Activated naive CD4-positive, alpha-beta T cell treated with anti-CD3 and anti-CD28 coated beads for 36 hours (primary cell): ENCODE results near the gene PRELID3B. TPM values are rescaled to one million over a fixed set of nuclear protein-coding genes. Genes with fewer than 3 reads are reported as not detected.
A peak's percentile ranks its signal among the peaks of the same experiment; 100 is the strongest.

Experiments
- CTCF ChIA-PET: fragments of 350-600 bp; sonication (Branson Sonifier 250); formaldehyde crosslinking; loops from one replicate; lab custom pipeline; 2021; ENCODE audit warnings: antibody characterized with exemption; lab: Charles Lee
- DNase-seq: peaks from one replicate; pipeline ENCODE4 v3.0.0-alpha.2; 2020
- H3K27ac Mint-ChIP-seq: one replicate; pipeline ENCODE4 v1.8.0; 2021; ENCODE audit warnings: mild to moderate bottlenecking, mixed read lengths
- H3K27me3 Mint-ChIP-seq: one replicate; pipeline ENCODE4 v1.8.0; 2021; ENCODE audit warnings: low read depth, mixed read lengths
- H3K36me3 Mint-ChIP-seq: one replicate; pipeline ENCODE4 v1.8.0; 2021; ENCODE audit warnings: low read depth, mixed read lengths
- H3K4me1 Mint-ChIP-seq: one replicate; pipeline ENCODE4 v1.8.0; 2021; ENCODE audit warnings: low read depth, mixed read lengths
- H3K4me3 Mint-ChIP-seq: one replicate; pipeline ENCODE4 v1.8.0; 2021; ENCODE audit warnings: mild to moderate bottlenecking, moderate library complexity, mixed read lengths
- H3K9me3 Mint-ChIP-seq: one replicate; pipeline ENCODE4 v1.8.0; 2021; ENCODE audit warnings: mixed read lengths
- intact Hi-C: fragments of 100-400 bp; cut with micrococcal nuclease; formaldehyde crosslinking; loops from one replicate; pipeline ENCODE4 v1.15.1; 2023
- total RNA-seq, 2 experiments: library from RNA; stranded (reverse); gene quantifications; one replicate each; pipeline ENCODE4 v1.2.3, GENCODE V29; 2021

PRELID3B gene
- total RNA-seq, 2 experiments from 2014 or later, result 170 to 180 TPM

GRCh38 chr20:59022754-59023153 lies 19.8 kb downstream of the PRELID3B start:
- H3K4me1 Mint-ChIP-seq, result peaks cover 31% of the 10 kb centered on the region
- CTCF ChIA-PET, result interaction anchor here (0.8 kb wide), 1 partner anchor 40 kb away, joined by 4 read pairs; no protein-coding TSS in a partner anchor

GRCh38 chr20:59020938-59021551 lies 21.5 kb downstream of the PRELID3B start:
- DNase-seq, result no peak
- no peaks in the 10 kb centered on the region for H3K27me3 Mint-ChIP-seq
- CTCF ChIA-PET, result interaction anchor here (0.6 kb wide), 1 partner anchor 218 kb away, joined by 3 read pairs; no protein-coding TSS in a partner anchor
- no peaks in the 10 kb centered on the region for H3K9me3 Mint-ChIP-seq
- intact Hi-C loops, result no loop called here
- H3K4me3 Mint-ChIP-seq, result no peak overlapping the region
- peaks cover 18% of the 10 kb centered on the region for H3K36me3 Mint-ChIP-seq
- H3K4me1 Mint-ChIP-seq, result peaks cover 33% of the 10 kb centered on the region
- no peak overlapping the region for H3K27ac Mint-ChIP-seq

More at GRCh38 chr20:59022754-59023153, 19.8 kb downstream of the PRELID3B start:
- H3K27ac Mint-ChIP-seq, result no peak overlapping the region
- H3K36me3 Mint-ChIP-seq, result peaks cover 26% of the 10 kb centered on the region
- H3K27me3 Mint-ChIP-seq, result no peaks in the 10 kb centered on the region
- H3K4me3 Mint-ChIP-seq, result no peak overlapping the region
- intact Hi-C loops, result no loop called here
- no peaks in the 10 kb centered on the region for H3K9me3 Mint-ChIP-seq
- DNase-seq, result no peak

GRCh38 chr20:59019217-59019616 lies 23.4 kb downstream of the PRELID3B start, which contains the start of gene TUBB1:
TSS of gene TUBB1 (plus strand) at chr20:59019429. CDS start at chr20:59019523, 94 bp downstream.
- Mint-ChIP-seq H3K4me3 (no peak within 1 kb of the TSS), H3K27ac (no peak within 1 kb of the TSS), H3K4me1 (peaks cover 35% of the 10 kb centered on the region), H3K9me3 (no peaks in the 10 kb centered on the region), H3K27me3 (no peaks in the 10 kb centered on the region), H3K36me3 (peaks cover 6% of the 10 kb centered on the region)
- CTCF ChIA-PET, result no interaction called here
- no peak for DNase-seq
- intact Hi-C loops, result no loop called here

GRCh38 chr20:59018817-59019216 lies 23.8 kb downstream of the PRELID3B start:
- H3K4me1 Mint-ChIP-seq, result peaks cover 39% of the 10 kb centered on the region
- H3K36me3 Mint-ChIP-seq, result peaks cover 3% of the 10 kb centered on the region
- no peak overlapping the region for H3K4me3 Mint-ChIP-seq
- CTCF ChIA-PET, result interaction anchor here (0.7 kb wide), 1 partner anchor 476 kb away, joined by 3 read pairs; no protein-coding TSS in a partner anchor
- no peak overlapping the region for H3K27ac Mint-ChIP-seq
- no peaks in the 10 kb centered on the region for H3K9me3 Mint-ChIP-seq
- intact Hi-C loops, result no loop called here
- DNase-seq, result no peak
- no peaks in the 10 kb centered on the region for H3K27me3 Mint-ChIP-seq

- Mint-ChIP-seq H3K4me3 (no peak overlapping the region), H3K27me3 (no peaks in the 10 kb centered on the region), H3K4me1 (peaks cover 46% of the 10 kb centered on the region), H3K27ac (no peak overlapping the region), H3K9me3 (no peaks in the 10 kb centered on the region), H3K36me3 (no peaks in the 10 kb centered on the region)
- no peak for DNase-seq
- CTCF ChIA-PET, result interaction anchor here (0.6 kb wide), 1 partner anchor 126 kb away, joined by 3 read pairs; no protein-coding TSS in a partner anchor
- intact Hi-C loops, result no loop called here
Observed at GRCh38 chr20:59017493-59018231, 24.9 kb downstream of the PRELID3B start.

GRCh38 chr20:59016795-59017492 lies 25.6 kb downstream of the PRELID3B start:
- Mint-ChIP-seq H3K9me3 (no peaks in the 10 kb centered on the region), H3K27me3 (no peaks in the 10 kb centered on the region), H3K27ac (no peak overlapping the region), H3K4me3 (no peak overlapping the region), H3K4me1 (peaks cover 46% of the 10 kb centered on the region), H3K36me3 (no peaks in the 10 kb centered on the region)
- peak; percentile 48 for DNase-seq
- intact Hi-C loops, result no loop called here
- CTCF ChIA-PET, result no interaction called here

- CTCF ChIA-PET, result interaction anchor here (0.9 kb wide), 1 partner anchor 189 kb away, joined by 3 read pairs; no protein-coding TSS in a partner anchor
- no peak for DNase-seq
- H3K4me3 Mint-ChIP-seq, result no peak overlapping the region
- intact Hi-C loops, result no loop called here
- no peaks in the 10 kb centered on the region for H3K9me3 Mint-ChIP-seq
- no peaks in the 10 kb centered on the region for H3K36me3 Mint-ChIP-seq
- H3K4me1 Mint-ChIP-seq, result peaks cover 48% of the 10 kb centered on the region
- no peak overlapping the region for H3K27ac Mint-ChIP-seq
- no peaks in the 10 kb centered on the region for H3K27me3 Mint-ChIP-seq
Observed at GRCh38 chr20:59015812-59016711, 26.5 kb downstream of the PRELID3B start.

- no peak overlapping the region for H3K27ac Mint-ChIP-seq
- CTCF ChIA-PET, result interaction anchor here (0.9 kb wide), 1 partner anchor 190 kb away, joined by 3 read pairs; no protein-coding TSS in a partner anchor
- H3K4me3 Mint-ChIP-seq, result no peak overlapping the region
- intact Hi-C loops, result no loop called here
- H3K27me3 Mint-ChIP-seq, result no peaks in the 10 kb centered on the region
- no peaks in the 10 kb centered on the region for H3K36me3 Mint-ChIP-seq
- no peak for DNase-seq
- H3K9me3 Mint-ChIP-seq, result no peaks in the 10 kb centered on the region
- H3K4me1 Mint-ChIP-seq, result peaks cover 43% of the 10 kb centered on the region
Observed at GRCh38 chr20:59015411-59015810, 27.2 kb downstream of the PRELID3B start.

GRCh38 chr20:59014680-59015389 lies 27.8 kb downstream of the PRELID3B start:
- CTCF ChIA-PET, result interaction anchor here (0.9 kb wide), 1 partner anchor 190 kb away, joined by 3 read pairs; no protein-coding TSS in a partner anchor
- no peaks in the 10 kb centered on the region for H3K36me3 Mint-ChIP-seq
- DNase-seq, result no peak
- H3K4me1 Mint-ChIP-seq, result peaks cover 43% of the 10 kb centered on the region
- H3K9me3 Mint-ChIP-seq, result no peaks in the 10 kb centered on the region
- H3K4me3 Mint-ChIP-seq, result no peak overlapping the region
- no peak overlapping the region for H3K27ac Mint-ChIP-seq
- H3K27me3 Mint-ChIP-seq, result no peaks in the 10 kb centered on the region
- intact Hi-C loops, result no loop called here

- CTCF ChIA-PET, result no interaction called here
- intact Hi-C loops, result no loop called here
- Mint-ChIP-seq H3K27ac (no peak overlapping the region), H3K27me3 (no peaks in the 10 kb centered on the region), H3K9me3 (no peaks in the 10 kb centered on the region), H3K36me3 (no peaks in the 10 kb centered on the region), H3K4me3 (no peak overlapping the region), H3K4me1 (peaks cover 43% of the 10 kb centered on the region)
- DNase-seq, result no peak
Observed at GRCh38 chr20:59013959-59014608, 28.5 kb downstream of the PRELID3B start.
